ENCODE results near the gene CFAP46. TPM values are rescaled to one million over a fixed set of nuclear protein-coding genes. Genes with fewer than 3 reads are reported as not detected.
"Not testable (repeated sequence)": the region's sequence is repeated elsewhere in the genome, so short reads cannot be mapped to it uniquely, and the experiment has no call there.

CFAP46 gene
- total RNA-seq, 4 donors from 2014 or later = 0.29 to 9.0 (median 2.7) TPM

DNA sequence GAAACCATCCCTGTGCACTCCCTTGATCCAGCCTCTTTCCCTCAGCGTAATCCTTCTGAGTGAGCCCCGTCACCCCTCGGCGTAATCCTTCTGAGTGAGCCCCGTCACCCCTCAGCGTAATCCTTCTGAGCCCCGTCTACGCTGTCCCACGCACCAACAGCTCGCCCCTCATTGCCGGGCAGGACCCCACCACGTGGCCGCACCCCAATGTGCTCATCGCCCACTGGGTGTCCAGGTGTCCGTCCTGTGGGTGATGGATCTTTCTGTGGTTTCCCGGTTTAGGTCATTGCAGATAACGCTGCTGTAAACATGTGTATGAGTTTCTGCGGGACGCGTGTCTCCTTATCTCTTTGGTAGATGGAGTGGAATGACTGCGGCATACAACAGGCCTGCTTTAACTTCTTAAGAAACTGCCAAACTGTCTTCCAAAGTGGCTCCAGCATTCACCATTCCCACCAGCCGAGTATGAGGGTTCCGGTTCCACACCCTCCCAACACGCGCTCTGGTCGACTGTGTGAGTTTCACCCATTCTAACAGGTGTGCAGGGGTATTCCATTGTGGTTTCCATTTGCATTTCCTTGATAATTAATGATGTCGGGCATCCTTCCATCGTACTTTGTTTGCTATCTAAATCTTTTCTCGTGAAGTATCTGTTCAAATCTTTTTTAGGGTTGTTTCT, 114.4 kb downstream of the CFAP46 start:
- H3K4me3 ChIP-seq = no peak overlapping the region
- no peaks in the 10 kb centered on the region for H3K4me1 ChIP-seq
- intact Hi-C loops (cut with DNase I; ENCODE audit: low total_unique reads) = no loop called here
- H3K27ac ChIP-seq = no peak overlapping the region
- H3K9me3 ChIP-seq = no peaks in the 10 kb centered on the region
- no peak for DNase-seq
- no peaks in the 10 kb centered on the region for H3K36me3 ChIP-seq
- no peaks in the 10 kb centered on the region for H3K27me3 ChIP-seq
- TF ChIP-seq, protein P1, sequence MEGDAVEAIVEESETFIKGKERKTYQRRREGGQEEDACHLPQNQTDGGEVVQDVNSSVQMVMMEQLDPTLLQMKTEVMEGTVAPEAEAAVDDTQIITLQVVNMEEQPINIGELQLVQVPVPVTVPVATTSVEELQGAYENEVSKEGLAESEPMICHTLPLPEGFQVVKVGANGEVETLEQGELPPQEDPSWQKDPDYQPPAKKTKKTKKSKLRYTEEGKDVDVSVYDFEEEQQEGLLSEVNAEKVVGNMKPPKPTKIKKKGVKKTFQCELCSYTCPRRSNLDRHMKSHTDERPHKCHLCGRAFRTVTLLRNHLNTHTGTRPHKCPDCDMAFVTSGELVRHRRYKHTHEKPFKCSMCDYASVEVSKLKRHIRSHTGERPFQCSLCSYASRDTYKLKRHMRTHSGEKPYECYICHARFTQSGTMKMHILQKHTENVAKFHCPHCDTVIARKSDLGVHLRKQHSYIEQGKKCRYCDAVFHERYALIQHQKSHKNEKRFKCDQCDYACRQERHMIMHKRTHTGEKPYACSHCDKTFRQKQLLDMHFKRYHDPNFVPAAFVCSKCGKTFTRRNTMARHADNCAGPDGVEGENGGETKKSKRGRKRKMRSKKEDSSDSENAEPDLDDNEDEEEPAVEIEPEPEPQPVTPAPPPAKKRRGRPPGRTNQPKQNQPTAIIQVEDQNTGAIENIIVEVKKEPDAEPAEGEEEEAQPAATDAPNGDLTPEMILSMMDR (IDR thresholded peaks at IDR 0.05) = no peak
- TF ChIP-seq POLR2A (IDR thresholded peaks at IDR 0.05) = no peak

DNA sequence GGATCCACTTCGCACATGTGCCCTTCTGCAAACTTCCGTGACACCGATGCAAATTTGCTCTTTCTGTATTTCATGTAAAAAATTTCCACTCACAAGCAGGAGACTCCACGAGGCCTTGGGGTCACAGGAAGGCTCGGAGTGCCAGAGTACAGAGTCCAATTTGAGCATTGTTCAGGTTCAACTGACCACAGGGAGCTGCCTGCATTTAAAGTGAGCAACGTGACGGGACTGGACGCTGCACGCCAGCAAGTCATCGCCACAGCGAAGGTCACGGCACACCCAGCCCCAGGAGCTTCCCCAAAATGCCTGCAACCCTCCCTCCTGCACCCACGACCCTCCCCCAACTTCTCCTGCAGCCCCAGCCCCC, 115.0 kb downstream of the CFAP46 start:
- Histone ChIP-seq H3K9me3 (no peaks in the 10 kb centered on the region), H3K4me1 (no peaks in the 10 kb centered on the region), H3K27me3 (no peaks in the 10 kb centered on the region), H3K27ac (no peak overlapping the region), H3K4me3 (no peak overlapping the region), H3K36me3 (no peaks in the 10 kb centered on the region)
- intact Hi-C loops (cut with DNase I; ENCODE audit: low total_unique reads) = no loop called here
- TF ChIP-seq POLR2A (IDR thresholded peaks at IDR 0.05) = no peak
- TF ChIP-seq, protein P1 (IDR thresholded peaks at IDR 0.05) = no peak
- no peak for DNase-seq

DNA sequence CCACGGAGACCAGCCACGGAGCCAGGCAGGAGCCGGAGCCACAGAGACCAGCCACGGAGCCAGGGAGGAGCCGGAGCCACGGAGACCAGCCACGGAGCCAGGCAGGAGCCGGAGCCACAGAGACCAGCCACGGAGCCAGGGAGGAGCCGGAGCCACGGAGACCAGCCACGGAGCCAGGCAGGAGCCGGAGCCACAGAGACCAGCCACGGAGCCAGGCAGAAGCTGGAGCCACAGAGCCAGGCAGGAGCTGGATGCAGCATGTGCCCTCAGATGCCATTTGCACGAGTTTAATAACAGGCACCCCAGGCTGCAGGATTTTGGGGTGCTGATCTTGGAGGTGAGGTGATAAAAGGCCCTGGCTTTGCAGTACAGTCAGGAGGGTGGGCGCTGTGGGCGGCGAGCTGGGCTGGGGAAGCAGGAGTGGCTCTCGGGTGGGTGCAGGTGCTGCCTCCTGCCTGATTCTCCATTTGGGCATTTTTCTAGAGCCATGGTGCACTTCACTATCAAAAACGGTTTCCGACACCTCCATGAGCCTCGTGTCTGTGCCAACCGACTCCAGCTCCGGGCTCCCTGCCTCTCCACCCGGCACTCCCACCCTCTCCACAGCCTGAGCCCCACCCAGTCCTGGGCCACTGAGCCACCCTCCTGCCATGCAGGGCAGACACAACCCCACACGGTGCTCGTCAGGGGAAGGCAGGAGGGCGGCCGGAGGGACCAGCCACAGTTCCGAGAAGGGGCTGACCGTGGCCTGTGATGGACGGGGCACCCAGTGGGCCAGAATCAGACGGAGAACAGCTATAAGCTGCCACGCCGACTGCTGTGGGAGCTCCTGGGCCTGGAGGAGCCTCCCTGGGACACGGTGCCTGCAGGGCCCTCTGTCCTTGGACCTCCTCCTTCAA, 115.6 kb downstream of the CFAP46 start:
- DNase-seq = no peak
- Histone ChIP-seq H3K4me3 (no peak overlapping the region), H3K27ac (no peak overlapping the region), H3K9me3 (no peaks in the 10 kb centered on the region), H3K36me3 (no peaks in the 10 kb centered on the region), H3K27me3 (no peaks in the 10 kb centered on the region), H3K4me1 (no peaks in the 10 kb centered on the region)
- TF ChIP-seq POLR2A (IDR thresholded peaks at IDR 0.05) = no peak
- TF ChIP-seq, protein P1 (IDR thresholded peaks at IDR 0.05) = no peak
- intact Hi-C loops (cut with DNase I; ENCODE audit: low total_unique reads) = no loop called here

DNA sequence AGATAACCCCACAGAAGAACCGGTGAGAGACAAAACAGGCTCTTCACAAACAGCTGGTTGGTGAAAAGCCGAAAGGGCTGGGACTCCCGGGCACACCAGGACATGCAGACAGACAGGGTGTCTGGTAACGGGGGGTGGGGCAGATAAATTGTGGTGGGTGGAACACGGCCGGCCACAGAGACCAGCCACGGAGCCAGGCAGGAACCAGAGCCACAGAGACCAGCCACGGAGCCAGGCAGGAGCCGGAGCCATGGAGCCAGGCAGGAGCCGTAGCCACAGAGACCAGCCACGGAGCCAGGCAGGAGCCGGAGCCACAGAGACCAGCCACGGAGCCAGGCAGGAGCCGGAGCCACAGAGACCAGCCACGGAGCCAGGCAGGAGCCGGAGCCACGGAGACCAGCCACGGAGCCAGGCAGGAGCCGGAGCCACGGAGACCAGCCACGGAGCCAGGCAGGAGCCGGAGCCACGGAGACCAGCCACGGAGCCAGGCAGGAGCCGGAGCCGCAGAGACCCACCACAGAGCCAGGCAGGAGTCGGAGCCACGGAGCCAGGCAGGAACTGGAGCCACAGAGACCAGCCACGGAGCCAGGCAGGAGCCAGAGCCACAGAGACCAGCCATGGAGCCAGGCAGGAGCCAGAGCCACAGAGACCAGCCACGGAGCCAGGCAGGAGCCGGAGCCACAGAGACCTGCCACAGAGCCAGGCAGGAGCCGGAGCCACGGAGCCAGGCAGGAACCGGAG, 116.4 kb downstream of the CFAP46 start:
- H3K27me3 ChIP-seq; H3K9me3 ChIP-seq; DNase-seq; H3K4me1 ChIP-seq; intact Hi-C loops (cut with DNase I; ENCODE audit: low total_unique reads); H3K4me3 ChIP-seq; H3K36me3 ChIP-seq; H3K27ac ChIP-seq: not testable (repeated sequence)

DNA sequence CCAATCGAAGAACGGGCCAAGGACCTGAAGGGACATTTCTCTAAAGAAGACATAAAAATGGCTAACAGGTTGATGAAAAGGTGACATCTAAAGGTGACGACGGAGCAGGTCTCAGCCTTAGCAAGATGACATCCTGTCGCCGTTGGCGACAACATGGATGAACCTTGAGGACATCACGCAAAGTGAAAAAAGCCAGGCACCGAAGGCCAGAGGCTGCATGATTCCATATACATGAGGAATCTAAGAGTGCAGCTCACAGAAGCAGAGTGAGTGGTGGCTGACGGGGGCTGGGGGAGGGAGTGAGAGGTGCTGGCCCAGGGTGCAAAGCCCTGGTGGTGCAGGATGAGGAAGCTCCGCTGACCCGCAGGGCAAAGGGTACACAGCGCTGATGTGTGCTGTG, 122.3 kb downstream of the CFAP46 start:
- Histone ChIP-seq H3K36me3 (no peaks in the 10 kb centered on the region), H3K4me1 (no peaks in the 10 kb centered on the region), H3K27me3 (peaks cover 0 to 3% of the 10 kb centered on the region in 2 donors), H3K9me3 (no peaks in the 10 kb centered on the region), H3K27ac (no peak overlapping the region), H3K4me3 (no peak overlapping the region)
- intact Hi-C loops (cut with DNase I; ENCODE audit: low total_unique reads) = no loop called here
- DNase-seq = no peak
- TF ChIP-seq, protein P1 (IDR thresholded peaks at IDR 0.05) = no peak
- no peak for TF ChIP-seq POLR2A (IDR thresholded peaks at IDR 0.05)

All from uterus (tissue), 4 donors.